Putamen (tissue), 1 donor: ENCODE measurements around the gene PIEZO1.
A peak's percentile ranks its signal among the peaks of the same experiment; 100 is the strongest.

Experiments used
- DNase-seq: peaks from one replicate; pipeline ENCODE4 v3.0.0-alpha.2; 2016; ENCODE audit warnings: low spot score

Gene PIEZO1

GRCh38 chr16:88705801-88706228 lies 79.2 kb downstream of the PIEZO1 start:
- no peak for DNase-seq

GRCh38 chr16:88705076-88705684 lies 79.8 kb downstream of the PIEZO1 start:
- peak; percentile 56 for DNase-seq

DNA sequence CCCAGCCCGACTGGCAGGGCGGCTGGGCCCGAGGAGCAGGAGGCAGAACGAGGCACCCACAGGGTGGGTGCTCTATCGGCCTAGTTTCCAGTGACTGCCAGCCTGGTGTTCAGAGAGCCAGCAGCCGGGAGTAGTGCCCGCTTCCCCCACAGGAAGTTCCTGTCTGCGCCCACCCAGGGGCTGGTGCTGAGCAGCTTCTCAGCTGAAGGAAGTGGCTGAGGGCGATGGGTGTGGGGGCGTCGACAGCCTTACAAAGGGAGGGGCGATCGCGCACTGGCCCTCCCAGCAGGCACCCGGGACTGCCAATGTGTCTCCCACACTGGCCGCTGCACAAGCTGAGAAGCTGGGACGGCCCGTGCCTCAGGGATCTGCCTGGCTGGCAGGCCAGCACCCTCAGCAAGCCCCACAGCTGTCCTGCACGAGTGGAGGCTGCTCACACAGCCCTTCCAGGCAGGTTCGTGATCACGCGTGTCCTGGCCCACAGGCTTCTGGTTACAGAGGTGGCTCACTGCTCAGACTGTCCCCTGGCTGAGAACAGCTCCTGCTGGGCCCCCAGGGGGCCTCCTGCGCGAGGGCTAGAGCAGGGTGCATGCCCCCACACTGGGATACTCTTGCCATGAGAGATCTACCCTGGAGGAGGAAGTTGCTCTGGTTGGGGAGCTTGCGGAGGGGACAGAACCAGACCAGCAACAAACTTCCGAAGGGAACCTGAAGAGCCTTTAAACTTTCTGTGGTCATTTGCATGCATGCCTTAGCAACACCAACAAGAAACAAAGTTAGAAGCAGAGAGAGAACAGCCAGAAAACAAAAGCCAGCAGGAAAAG lies 81.3 kb downstream of the PIEZO1 start:
- DNase-seq = peak; percentile 42

DNA sequence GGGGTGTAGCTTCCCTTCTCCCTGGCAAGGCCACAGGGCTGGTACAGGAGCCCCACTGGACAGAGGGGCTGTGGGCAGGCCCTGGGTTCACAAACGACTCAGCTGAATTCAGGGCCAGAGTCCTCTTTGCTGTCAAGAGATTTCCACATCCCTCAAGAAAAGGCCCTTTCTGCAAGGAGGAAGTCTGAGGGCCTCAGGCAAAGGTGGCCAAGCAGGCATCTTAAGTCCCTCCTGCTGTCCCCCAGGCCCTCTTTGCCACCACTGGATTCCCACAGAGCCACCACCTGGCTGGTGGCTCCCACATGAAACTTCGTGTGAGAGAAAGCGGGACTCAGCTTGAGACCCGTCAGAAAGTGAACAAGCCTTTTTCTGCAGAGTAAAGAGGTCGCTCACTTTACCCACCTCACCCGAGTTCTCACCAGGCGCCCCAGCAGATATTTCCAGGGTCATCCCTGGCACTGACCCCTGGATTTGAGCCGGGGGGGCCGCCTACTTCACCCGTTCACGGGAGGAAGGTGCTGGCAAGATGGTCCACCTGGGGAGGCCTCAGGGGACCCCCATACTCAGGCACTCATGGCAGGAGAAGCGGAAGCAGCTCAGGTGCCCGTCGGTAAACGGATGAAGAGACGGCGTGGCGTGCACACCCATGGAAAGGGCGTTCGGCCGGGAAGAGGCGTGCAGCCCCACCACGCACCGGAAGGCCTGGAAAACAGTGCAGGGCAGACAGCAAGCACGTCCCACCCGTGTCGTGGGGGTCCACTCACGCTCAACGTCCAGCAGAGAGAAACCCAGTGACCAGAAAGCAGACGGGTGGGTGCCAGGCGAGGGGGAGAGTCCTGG lies 82.4 kb downstream of the PIEZO1 start:
- DNase-seq = no peak

DNA sequence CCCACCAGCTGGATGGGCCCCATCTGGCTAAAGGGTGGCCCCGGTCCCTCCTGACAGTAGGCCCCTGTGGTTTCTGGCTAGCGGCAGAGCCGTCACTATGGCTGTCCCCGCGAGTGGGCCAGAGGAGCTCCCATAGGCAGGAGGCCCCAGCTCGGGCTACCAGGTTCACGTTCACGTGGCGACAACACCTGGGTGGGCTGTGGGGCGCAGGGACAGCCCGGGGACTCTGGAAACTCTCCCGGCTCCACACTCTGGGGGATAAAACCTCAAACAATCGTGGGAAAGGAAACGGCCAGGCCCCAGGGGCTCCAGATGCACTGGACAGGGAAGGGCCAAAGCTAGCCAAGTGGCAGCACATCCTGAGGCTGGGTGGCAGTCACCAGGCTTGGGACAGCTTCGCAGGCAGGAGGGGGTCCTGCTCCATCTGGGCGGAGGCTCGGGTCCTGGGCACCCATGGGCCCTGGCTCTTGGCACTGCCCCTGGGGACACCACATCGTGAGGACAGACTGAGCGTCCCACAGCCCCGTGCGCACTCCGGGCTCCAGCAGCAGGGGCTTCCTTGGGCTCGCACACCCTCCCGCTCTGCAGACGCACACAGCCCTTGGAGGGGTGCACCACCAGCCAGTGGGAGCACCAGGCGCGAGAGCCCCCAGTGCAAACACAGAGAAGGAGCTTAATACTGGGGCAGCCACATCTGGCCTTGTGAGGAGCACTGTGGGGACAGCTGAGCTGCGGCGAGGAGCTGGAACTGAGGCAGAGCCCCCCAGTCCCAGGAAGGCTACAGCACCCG lies 83.2 kb downstream of the PIEZO1 start:
- DNase-seq = no peak

DNA sequence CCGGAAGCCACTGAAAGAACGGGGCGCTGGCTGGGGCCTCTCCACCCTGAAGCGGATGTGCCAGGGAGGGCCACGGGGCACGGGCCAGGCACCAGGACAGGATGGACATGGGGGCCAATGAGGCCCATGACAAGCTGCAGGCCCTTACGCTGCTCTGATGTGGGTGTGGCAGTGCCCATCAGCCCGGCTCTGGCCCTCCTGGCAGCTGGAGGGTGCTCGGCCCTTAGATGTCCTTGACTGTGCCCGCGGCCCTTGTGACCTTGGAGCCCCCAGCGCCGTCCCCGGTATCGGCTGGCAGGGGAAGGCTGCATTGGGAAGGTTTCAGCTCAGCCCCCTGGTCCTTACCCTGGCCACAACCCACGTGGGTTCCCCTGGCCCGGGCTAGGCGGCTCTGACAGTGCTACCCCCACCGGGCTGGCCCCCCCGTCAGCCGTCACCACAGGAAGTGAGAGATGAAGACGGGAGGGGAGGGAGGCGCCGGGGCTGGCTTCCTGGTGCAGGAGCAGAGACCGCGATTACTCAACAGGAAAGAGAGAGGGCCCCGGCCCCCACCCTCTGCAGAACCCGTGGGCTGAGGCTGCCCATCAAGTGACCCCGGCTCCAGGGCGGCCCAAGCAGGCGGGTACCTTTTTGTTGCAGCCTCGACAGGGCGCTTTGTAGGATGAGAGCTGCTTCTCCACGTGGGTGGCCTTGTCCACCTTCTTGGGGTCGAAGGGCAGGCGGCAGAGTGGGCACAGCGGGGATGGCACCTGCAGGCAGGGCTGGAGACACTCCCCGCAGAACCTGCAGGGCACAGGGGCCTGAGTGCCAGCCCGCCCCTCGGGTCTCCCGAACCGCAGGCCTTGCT lies 84.2 kb downstream of the PIEZO1 start:
- DNase-seq = peak; percentile 53

- no peak for DNase-seq
Measured at GRCh38 chr16:88700322-88700635, 84.7 kb downstream of the PIEZO1 start.

GRCh38 chr16:88699180-88699579 lies 85.8 kb downstream of the PIEZO1 start:
- DNase-seq = no peak

- DNase-seq = no peak
Measured at GRCh38 chr16:88698646-88699045, 86.4 kb downstream of the PIEZO1 start.

GRCh38 chr16:88697831-88698615 lies 87.0 kb downstream of the PIEZO1 start:
- DNase-seq = no peak

DNA sequence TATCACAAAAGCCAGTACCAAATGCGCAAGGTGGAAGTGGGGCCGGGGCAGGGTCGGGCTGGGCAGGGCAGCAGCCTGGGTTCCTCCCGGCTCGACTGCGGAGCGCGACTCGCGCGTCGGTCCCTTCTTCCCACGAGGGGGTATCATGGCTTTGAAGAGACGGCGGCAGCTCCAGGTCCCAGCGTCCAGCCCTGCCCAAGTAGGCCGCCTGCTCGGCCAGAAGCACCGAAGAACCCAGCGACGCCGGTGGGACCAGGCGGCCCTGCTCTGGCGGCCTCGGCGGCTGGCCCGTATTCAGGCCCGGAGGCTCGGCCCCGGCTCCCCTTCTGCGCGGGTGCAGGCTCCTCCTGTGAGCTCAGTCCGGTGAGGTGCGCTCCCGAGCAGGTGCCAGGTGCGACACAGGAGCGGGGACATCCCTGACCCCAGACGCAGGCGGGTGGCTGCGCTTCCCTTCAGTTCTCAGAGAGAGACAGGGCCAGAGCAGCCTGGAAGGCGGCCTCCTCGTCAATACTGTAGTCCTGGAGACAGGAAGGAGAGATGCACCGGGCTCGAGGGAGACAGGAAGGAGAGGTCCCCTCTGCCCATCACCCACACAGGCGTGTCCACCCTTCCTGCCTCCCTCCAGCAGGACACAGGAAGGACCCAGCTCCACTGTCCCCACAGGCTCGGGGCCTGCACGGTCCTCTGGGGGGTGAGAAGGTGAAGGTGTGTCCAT lies 87.7 kb downstream of the PIEZO1 start:
- DNase-seq = no peak

DNA sequence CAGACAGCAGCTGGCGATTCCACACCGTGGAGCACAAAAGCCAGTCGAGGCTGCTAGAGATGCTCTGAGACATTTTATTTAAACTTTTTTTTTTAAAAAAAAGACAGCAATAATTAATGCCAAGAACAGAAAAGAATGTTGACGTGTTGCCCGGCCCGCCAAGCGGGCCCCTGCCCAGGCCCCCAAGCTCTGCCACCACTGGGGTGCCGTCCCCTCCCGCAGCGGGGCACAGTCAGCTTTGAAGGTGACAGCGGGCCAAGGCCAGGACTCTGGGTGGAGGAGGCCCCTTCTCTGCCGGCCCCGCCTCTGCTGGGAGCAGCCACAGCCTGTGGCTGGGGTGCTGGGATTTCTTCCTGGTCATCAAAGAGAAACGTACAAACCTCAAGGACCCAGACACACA lies 88.6 kb downstream of the PIEZO1 start:
- DNase-seq = no peak

GRCh38 chr16:88695753-88696152 lies 89.3 kb downstream of the PIEZO1 start:
- no peak for DNase-seq

DNA sequence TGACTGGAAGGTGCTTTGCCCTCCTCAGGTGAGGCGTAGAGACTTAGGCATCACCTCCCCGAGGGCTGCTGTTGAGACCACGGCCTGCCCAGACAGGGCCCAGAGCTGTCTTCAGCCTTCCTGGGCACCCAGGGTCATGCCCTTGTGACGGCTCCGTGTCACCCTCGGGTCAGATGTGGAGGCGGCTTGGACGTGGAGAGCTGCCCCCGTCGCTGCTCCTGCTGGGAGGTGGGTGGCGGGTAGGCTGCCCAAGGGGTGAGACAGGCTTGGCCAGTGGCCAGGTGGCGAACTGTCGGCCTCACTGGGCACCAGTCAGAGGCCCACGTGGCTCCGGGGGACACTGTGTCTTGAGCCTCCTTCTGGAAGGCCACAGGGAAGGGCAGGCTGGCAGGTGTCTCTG lies 89.8 kb downstream of the PIEZO1 start:
- DNase-seq = no peak

- DNase-seq = no peak
Measured at GRCh38 chr16:88694221-88695087, 90.6 kb downstream of the PIEZO1 start.

DNA sequence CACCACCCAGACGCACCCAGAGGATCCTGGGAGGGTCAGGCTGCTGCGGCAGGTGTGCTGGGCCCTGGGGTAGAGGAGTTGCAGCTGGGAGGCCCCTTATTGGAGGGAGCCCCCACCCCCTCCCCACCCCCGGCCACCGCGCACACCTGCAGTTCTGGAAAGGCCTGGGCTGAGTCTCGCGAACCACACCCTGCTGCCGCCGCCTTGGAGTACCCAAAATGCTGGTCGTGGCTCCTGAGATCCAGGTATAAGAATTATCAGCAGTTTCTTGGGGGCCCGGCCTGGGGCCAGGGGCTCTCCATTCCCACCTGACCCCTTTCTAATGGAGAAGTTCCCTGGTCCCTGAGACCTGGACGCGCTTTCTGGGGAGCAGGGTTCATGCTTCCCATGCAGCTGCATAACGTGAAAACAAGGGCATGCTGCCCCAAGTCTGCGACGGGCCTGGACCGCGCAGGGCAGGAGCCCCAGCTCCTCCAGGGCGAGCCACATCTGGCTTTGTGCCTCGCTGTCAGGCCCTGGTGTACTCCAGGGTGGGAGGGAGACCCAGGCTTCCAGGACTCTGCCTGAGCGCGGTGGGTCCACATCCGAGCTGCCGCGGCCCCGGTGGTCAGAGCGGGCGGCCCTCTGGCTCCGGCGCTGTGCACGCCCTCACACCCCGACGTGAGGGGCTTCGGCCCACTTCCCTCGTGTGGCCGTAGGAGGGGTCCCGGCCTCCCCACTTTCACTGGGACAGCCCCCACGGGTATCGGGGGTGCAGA lies 91.4 kb downstream of the PIEZO1 start:
- no peak for DNase-seq

GRCh38 chr16:88692861-88693260 lies 92.2 kb downstream of the PIEZO1 start:
- no peak for DNase-seq
